ENCODE data around the gene TRIP11.

The TRIP11 gene

GRCh38 chr14:91955168-91955567 is 84.7 kb downstream of the TRIP11 start:
- no peak for DNase-seq (ENCODE audit: low read depth)

DNA sequence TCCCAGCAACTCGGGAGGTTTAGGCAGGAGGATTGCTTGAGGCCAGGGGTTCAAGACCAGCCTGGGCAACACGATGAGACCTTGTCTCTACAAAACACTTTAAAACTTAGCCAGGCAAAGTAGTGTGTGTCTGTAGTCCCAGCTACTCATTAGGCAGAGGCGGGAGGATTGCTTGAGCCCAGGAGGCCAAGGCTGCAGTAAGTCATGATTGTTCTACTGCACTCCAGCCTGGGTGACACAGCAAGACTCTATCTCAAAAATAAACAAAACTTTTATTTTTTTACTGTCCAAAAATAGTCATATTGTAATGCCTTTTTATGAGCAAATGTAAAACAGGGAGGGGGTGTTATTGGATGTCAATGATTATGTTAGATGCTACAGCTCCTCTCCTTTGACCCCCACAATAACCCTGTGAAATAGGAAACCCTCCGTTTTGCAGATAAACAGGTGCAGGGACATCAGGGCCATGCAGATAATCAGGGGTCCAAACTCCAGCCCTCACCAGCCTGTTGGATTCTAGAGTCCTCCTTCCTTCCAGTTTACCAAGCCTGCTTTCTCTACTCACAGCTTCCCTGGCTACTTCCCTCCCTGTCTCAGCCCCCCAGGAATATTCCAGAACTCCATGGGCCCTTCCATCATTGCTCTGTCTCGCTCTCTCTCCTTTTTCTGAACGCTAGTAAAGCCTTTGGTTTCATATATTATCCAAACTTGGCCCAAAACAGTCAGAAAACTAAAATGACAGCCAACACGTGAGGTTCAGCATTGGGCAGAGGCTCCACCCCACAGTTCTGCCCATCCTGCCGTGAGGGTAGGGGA is 86.5 kb downstream of the TRIP11 start:
- no peak for DNase-seq (ENCODE audit: low read depth)

DNA sequence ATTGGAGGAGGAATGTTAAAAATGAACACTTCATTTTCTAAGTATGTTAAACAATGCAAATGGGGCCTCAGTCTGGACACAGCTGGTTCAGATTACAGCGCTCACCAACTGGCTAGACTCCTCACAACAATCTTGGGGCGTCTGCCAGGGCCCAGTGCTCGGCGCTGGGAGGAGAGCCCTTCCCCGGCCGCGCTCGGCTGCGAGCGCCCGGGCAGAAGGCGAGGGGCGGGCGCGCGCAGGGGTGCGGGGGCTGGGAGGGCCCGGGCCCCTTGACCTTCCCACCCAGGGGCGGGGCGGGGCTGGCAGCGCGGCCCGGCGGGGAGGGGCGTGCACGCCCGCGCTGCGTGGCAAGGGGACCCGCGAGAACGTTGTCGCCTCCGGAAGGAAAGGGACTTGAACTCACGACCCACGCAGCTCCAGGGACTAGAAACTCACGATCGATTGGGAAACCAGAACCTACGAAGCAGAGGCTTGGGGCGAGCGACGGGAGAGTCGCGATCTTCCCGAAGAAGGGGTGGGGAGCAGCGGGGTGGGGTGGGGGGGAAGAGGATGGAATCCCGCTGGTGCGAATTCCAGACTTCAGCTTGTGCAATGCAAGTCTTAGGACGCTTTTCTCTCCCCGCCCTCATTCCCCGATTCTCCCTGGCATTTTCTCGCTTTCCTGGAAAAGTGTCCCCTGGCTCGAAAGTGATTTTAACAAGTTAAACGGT is 92.2 kb downstream of the TRIP11 start, which contains the start of gene FBLN5:
Gene FBLN5 (minus strand): TSS at position 220 of the 710 bp plus-strand sequence. CDS start 465 bp downstream, outside the sequence.
- no peak for DNase-seq (ENCODE audit: low read depth)

DNA sequence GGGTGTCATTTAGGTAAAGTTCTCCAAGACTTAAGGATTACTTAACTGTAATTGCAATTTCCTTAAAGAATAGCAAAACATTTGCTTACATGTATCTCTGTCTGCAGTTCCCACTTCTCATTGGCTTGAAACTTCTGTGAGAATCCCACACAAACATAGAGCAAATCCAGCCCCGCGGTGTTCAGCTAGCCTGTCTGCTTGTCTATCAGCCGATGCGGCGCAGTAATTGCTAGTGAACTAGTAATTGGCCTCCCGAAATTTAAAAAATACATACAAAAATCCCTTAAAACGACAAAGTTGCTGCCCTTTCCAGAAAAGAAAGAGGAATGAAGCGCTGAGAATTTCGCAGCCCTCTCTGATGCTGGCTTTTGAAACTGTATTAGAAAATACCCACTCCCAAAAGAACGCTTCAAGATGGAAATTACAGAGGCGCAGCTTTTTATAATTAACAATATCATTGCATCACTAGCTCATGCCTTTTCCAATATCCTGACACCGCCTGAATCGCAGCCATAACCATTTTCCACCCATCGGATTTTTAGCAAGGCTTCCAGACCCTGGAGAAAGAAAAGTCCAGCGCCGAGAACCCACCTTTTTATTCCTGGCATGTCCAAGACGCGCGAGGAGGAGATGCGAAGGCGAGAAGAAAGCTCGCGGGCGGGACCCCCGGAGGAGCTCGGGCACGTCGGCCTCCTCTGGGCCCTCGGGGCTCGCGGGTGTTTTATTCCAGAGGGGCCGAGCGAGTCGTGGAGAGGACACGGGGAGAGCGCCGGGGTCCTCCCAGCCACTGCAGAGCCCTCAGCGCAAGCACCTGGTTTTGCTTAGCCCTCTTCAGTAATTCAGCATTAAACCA is 93.0 kb downstream of the TRIP11 start:
- DNase-seq (ENCODE audit: low read depth), result no peak

GRCh38 chr14:91945751-91946621 is 93.9 kb downstream of the TRIP11 start:
- no peak for DNase-seq (ENCODE audit: low read depth)

- DNase-seq (ENCODE audit: low read depth), result no peak
Observed at GRCh38 chr14:91942946-91943345, 96.9 kb downstream of the TRIP11 start.

DNA sequence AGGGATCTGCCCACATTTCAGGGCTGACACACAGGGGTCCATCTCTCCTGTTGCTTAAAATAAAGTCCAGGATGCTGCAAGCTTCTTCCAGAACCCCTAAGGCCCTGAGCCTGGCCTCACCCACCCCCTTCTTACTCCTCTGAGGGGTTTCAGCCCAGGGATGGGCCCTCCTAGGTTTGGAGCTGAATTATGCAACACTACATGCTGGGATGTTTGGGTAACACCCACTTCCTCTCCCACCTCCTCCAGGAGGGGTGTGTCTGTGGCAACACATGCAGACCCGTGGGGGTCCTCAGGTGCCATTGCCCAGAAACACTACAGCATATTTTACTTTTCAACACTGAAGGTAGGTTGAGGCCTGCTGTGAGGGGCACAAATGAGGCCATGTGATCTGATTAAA is 97.7 kb downstream of the TRIP11 start:
- DNase-seq (ENCODE audit: low read depth), result no peak

DNA sequence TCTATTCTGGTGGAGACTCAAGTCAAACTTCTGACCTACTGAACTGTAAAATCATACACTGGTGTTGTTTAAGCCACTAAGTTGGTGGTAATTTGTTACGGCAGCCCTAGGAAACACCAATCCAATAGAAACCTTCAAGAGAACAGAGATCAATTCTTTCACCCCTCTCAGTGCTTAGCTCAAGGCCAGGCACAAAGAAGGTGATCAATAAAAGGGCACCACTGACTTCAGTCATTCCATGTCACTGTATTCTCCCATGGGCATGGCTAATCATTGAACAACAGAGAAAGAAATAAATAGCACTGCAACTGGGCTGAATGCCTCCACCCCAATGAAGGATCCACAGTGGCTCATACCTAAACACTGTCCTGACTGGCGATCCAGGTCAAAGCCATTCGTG is 99.7 kb downstream of the TRIP11 start:
- DNase-seq (ENCODE audit: low read depth), result no peak

- no peak for DNase-seq (ENCODE audit: low read depth)
Observed at GRCh38 chr14:91935586-91935985, 104.3 kb downstream of the TRIP11 start.

GRCh38 chr14:91934554-91935285 is 105.1 kb downstream of the TRIP11 start:
- no peak for DNase-seq (ENCODE audit: low read depth)

DNA sequence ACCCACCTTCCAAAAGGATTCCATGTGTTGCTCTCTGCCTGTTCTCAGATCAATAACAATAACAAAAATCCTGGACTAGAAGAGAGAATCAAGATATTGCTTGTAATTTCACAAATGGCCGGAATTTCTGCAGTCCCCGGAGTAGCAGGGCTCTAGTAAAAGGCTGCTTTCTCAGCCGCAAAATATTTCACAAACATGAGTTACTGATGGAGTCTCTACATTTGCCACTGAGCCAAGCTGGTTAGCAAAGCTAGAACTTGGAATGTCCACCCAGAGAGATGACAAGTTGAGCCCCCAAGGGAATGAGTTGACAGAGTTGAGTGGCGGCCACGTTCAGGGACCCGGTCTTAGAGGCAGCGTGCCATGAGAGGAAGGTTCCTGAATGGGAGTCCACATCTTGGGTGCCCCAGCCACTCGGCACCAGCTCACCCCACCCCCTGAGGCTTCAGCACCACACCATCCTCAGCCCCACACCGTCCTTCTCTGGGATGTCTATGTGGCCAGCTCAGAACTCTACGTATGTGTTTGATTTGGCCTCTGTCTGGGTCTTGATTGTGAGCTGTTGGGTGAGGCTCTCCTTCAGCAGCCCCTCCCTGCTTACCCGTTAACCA is 108.3 kb downstream of the TRIP11 start:
- DNase-seq (ENCODE audit: low read depth), result no peak

DNA sequence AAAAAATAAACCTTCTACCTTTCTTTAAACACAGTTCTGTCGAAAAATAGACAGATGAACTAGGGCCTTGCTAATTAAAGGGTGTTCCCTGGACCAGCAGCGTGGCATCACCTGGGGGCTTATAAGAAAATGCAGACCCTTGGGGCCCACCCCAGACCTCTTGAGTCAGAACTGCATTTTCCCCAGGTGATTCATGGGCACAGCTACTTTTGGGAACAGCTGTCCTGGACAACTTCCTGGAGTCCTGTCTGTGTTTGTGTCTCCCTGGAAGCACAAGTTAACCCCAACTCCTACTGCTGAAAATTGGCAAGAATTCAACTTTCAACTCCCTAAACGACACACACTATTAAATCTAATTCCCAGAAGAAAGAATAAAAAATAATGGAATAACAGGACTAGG is 110.2 kb downstream of the TRIP11 start:
- DNase-seq (ENCODE audit: low read depth), result no peak

- no peak for DNase-seq (ENCODE audit: low read depth)
Observed at GRCh38 chr14:91927800-91928199, 112.1 kb downstream of the TRIP11 start.

GRCh38 chr14:91927191-91927590 is 112.7 kb downstream of the TRIP11 start:
- no peak for DNase-seq (ENCODE audit: low read depth)

- no peak for DNase-seq (ENCODE audit: low read depth)
Observed at GRCh38 chr14:91926131-91926890, 113.5 kb downstream of the TRIP11 start.

- DNase-seq (ENCODE audit: low read depth), result no peak
Observed at GRCh38 chr14:91925727-91926121, 114.1 kb downstream of the TRIP11 start.

DNA sequence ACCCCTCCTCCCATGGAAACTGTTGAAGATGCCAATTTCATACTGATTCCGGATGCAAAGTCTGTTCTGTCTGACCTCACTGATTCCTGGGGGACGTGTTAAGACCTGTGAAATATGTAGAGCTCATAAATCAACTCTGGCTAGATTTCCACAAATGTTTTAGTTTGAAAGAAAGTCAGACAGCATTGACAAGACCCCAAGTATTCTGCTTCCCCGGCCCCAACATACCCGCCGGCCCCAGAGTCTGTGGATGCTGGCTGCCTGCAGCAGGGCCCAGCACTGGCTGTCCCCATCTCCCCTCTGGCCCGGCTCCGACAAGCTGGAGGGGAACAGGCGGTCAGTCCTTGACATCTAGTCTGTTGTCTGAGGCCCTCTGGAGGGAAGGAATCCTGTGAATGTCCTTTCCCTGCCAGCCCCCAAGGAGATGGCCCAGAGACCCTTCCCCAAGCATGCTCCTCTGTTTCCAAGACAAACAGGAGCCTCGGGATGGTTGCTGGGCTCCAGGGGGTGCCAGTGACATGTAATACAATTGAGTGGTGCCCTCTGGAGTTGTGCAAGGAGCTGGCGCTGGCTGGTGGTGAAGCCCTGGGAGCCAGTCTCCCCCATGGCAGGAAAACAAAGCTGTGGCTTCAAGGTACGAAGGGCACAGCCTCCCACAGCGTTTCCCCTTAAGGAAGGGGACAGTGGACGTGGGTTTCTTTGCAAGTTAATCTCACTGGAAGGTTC is 114.7 kb downstream of the TRIP11 start:
- DNase-seq (ENCODE audit: low read depth), result no peak

GRCh38 chr14:91920526-91920925 is 119.3 kb downstream of the TRIP11 start:
- no peak for DNase-seq (ENCODE audit: low read depth)

DNA sequence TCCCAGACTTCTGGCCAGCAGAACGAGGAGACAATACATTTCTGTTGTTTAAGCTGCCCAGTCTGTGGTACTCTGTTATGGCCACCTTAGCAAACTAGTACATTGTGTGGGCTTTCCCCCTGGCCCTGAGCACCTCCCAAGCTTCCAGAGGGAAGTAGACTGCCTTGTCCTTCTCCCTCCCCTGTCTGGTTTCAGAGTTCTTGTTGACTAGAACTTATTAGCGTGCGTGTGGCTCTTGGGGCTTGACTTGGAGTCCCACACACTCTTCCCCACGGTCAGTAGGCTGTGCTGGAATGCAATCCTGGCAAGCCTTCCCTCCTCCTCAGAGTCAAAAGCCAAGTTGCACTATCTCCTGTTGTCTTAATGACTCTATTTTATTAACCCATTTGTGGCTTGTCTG is 120.0 kb downstream of the TRIP11 start:
- no peak for DNase-seq (ENCODE audit: low read depth)

Measured in stimulated activated CD8-positive, alpha-beta memory T cell treated with anti-CD3 and anti-CD28 coated beads, Interleukin-12 subunit alpha, Interleukin-12 subunit beta, amount 100 ng/mL, for 1 hour (primary cell).